ENCODE data around the gene PRICKLE3. TPM values are rescaled to one million over a fixed set of nuclear protein-coding genes. Genes with fewer than 3 reads are reported as not detected.

Gene PRICKLE3
- total RNA-seq, 1 donor from 2014 or later: 26.5 TPM

GRCh38 chrX:49162620-49163019 is 23.6 kb downstream of the PRICKLE3 start, which contains the start of gene MAGIX:
TSS of gene MAGIX (plus strand) at chrX:49162758. CDS start at chrX:49162890, 132 bp downstream.
- peak within 1 kb of the TSS; percentile 43 to 44 for H3K4me3 ChIP-seq
- DNase-seq (ENCODE audit: extremely low spot score in 2 of 2): no peak
- intact Hi-C loops (cut with DNase I): no loop called here
- no peaks in the 10 kb centered on the region for H3K27me3 ChIP-seq
- no peaks in the 10 kb centered on the region for H3K4me1 ChIP-seq
- peak within 1 kb of the TSS; percentile 97 for H3K27ac ChIP-seq
- no peaks in the 10 kb centered on the region for H3K9me3 ChIP-seq
- H3K36me3 ChIP-seq: no peaks in the 10 kb centered on the region
- no peak for TF ChIP-seq POLR2AphosphoS5 (IDR thresholded peaks at IDR 0.05; ENCODE audit: insufficient read depth in 1 of 2, low read depth in 1 of 2)
- no peak for TF ChIP-seq POLR2A (IDR thresholded peaks at IDR 0.05)
- TF ChIP-seq, protein P1, sequence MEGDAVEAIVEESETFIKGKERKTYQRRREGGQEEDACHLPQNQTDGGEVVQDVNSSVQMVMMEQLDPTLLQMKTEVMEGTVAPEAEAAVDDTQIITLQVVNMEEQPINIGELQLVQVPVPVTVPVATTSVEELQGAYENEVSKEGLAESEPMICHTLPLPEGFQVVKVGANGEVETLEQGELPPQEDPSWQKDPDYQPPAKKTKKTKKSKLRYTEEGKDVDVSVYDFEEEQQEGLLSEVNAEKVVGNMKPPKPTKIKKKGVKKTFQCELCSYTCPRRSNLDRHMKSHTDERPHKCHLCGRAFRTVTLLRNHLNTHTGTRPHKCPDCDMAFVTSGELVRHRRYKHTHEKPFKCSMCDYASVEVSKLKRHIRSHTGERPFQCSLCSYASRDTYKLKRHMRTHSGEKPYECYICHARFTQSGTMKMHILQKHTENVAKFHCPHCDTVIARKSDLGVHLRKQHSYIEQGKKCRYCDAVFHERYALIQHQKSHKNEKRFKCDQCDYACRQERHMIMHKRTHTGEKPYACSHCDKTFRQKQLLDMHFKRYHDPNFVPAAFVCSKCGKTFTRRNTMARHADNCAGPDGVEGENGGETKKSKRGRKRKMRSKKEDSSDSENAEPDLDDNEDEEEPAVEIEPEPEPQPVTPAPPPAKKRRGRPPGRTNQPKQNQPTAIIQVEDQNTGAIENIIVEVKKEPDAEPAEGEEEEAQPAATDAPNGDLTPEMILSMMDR (IDR thresholded peaks at IDR 0.05): no peak

- H3K36me3 ChIP-seq: no peaks in the 10 kb centered on the region
- TF ChIP-seq, protein P1 (IDR thresholded peaks at IDR 0.05): no peak
- TF ChIP-seq POLR2A (IDR thresholded peaks at IDR 0.05): no peak
- TF ChIP-seq POLR2AphosphoS5 (IDR thresholded peaks at IDR 0.05; ENCODE audit: insufficient read depth in 1 of 2, low read depth in 1 of 2): no peak
- H3K9me3 ChIP-seq: no peaks in the 10 kb centered on the region
- H3K27me3 ChIP-seq: no peaks in the 10 kb centered on the region
- no peaks in the 10 kb centered on the region for H3K4me1 ChIP-seq
- H3K4me3 ChIP-seq: no peak overlapping the region
- intact Hi-C loops (cut with DNase I): no loop called here
- DNase-seq (ENCODE audit: extremely low spot score in 2 of 2): no peak
- no peak overlapping the region for H3K27ac ChIP-seq
Measured at GRCh38 chrX:49161632-49162031, 24.5 kb downstream of the PRICKLE3 start.

DNA sequence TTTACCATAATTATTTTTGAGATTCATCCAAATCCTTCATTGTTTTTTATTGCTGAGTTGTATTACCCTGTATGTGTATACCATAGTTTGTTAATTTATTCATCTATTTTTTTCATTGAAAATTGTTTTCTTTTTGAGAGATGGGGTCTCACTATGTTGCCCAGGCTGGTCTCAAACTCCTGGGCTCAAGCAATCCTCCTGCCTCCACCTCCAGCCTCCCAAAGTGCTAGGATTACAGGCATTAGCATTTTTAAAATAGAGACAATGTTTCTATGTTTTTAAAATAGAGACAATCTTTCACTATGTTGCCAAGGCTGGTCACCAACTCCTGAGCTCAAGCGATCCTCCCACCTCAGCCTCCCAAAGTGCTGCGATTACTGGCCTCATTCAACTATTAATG is 25.3 kb downstream of the PRICKLE3 start:
- intact Hi-C loops (cut with DNase I): no loop called here
- Histone ChIP-seq H3K27me3 (no peaks in the 10 kb centered on the region), H3K4me3 (no peak overlapping the region), H3K4me1 (no peaks in the 10 kb centered on the region), H3K27ac (no peak overlapping the region), H3K36me3 (no peaks in the 10 kb centered on the region), H3K9me3 (no peaks in the 10 kb centered on the region)
- DNase-seq (ENCODE audit: extremely low spot score in 2 of 2): no peak
- TF ChIP-seq, protein P1 (IDR thresholded peaks at IDR 0.05): no peak
- no peak for TF ChIP-seq POLR2AphosphoS5 (IDR thresholded peaks at IDR 0.05; ENCODE audit: insufficient read depth in 1 of 2, low read depth in 1 of 2)
- no peak for TF ChIP-seq POLR2A (IDR thresholded peaks at IDR 0.05)

DNA sequence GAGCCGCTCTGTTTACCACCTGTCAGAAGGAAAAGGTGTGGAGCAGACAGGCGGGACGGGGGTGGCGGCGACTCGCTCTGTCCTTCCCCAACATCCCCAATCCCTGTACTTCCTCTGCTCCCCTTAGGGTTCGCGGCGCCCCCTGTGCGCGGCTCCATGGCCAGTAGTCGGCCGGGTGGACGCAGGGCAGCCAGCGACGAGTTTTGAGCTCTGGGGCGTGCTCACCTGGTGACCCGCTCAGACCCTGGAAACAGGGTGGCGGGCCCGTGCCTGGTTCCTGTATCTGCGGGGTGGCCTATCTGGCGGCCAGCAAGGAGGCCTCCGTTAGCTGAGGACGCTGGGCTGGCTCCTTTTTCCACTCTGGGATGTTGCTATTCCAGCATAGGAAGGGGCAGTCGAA is 29.0 kb downstream of the PRICKLE3 start:
- Histone ChIP-seq H3K4me1 (no peaks in the 10 kb centered on the region), H3K4me3 (no peak overlapping the region), H3K27me3 (no peaks in the 10 kb centered on the region), H3K9me3 (no peaks in the 10 kb centered on the region), H3K27ac (no peak overlapping the region), H3K36me3 (no peaks in the 10 kb centered on the region)
- TF ChIP-seq POLR2AphosphoS5 (IDR thresholded peaks at IDR 0.05; ENCODE audit: insufficient read depth in 1 of 2, low read depth in 1 of 2) (no peak), POLR2A (IDR thresholded peaks at IDR 0.05) (no peak)
- TF ChIP-seq, protein P1 (IDR thresholded peaks at IDR 0.05): no peak
- no peak for DNase-seq (ENCODE audit: extremely low spot score in 2 of 2)
- intact Hi-C loops (cut with DNase I): no loop called here

DNA sequence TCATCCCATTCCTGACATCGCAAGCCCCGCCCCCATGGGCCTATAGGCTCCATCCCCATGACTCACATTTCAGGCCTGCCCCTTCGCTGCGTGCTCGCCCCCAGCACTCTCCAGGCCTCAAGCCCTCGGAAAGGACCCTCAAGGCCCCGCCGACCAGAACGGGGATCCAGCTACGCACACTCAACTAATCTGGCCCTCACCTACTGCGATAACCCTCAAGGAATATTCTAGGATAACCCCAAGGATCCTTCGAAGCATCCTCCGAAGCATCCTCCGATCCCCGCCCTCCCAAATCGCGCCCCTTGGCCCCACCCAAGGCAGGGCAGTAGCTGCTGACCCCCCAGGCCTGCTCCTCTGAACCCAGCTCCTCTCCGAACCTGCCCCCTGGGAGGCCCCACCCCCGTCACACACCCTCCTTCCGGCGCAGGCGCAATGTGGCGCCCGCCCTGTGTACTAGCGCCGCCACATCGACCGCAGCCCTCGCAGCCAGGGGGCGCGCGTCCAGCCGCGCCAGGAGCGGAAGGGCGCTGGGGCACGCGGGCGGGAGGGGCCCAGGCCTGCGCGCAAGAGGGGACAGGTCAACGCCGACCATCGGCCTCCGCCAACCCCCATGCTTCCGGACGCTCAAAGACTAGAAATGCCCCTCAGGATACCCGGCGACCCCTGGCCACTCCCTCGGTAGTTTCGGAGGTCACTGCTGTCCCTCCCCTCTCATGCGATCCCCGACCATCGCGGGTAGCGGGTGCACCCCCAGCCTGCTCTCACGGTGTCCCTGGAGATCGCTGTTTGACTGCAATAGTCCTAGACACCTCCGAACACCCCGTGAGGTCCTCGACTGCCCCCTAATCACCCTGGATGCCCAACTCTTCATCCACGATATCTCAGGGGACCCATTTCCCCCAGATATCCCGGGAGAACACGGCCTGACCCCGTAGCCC is 30.0 kb downstream of the PRICKLE3 start:
- Histone ChIP-seq H3K4me3 (peak overlapping the region; percentile 50 to 52), H3K36me3 (no peaks in the 10 kb centered on the region), H3K27me3 (no peaks in the 10 kb centered on the region), H3K9me3 (no peaks in the 10 kb centered on the region), H3K4me1 (no peaks in the 10 kb centered on the region), H3K27ac (peak overlapping the region; percentile 97)
- DNase-seq (ENCODE audit: extremely low spot score in 2 of 2): no peak
- intact Hi-C loops (cut with DNase I): no loop called here
- TF ChIP-seq POLR2AphosphoS5 (IDR thresholded peaks at IDR 0.05; ENCODE audit: insufficient read depth in 1 of 2, low read depth in 1 of 2): peak in 1 of 2 donors; percentile 90
- TF ChIP-seq POLR2A (IDR thresholded peaks at IDR 0.05): peak in 1 of 2 donors; percentile 32
- TF ChIP-seq, protein P1 (IDR thresholded peaks at IDR 0.05): peak; percentile 40 to 81 (median 67)
